GM12892 (cell line): ENCODE results near the gene NKAIN2.

Experiments
- POLR2A ChIP-seq: IDR thresholded peaks from 2 replicates; pipeline ENCODE4 v1.6.1; 2011; ENCODE audit warnings: low read depth, low read length, control low read depth
- POLR2AphosphoS5 ChIP-seq: IDR thresholded peaks from 2 replicates; pipeline ENCODE4 v1.6.1; 2011; ENCODE audit warnings: low read depth, low read length, control low read depth
- TAF1 ChIP-seq: IDR thresholded peaks from 2 replicates; pipeline ENCODE4 v1.6.1; 2011; ENCODE audit warnings: low read depth, mild to moderate bottlenecking, control low read depth, low read length, borderline replicate concordance

- TF ChIP-seq TAF1 = no peak
- no peak for TF ChIP-seq POLR2A
- TF ChIP-seq POLR2AphosphoS5 = no peak
These were observed 203.6 kb downstream of the NKAIN2 start for GRCh38 chr6:124007266-124007665.
